ENCODE results near the gene SLC39A11.

Gene SLC39A11

GRCh38 chr17:72887917-72888316, 204.6 kb downstream of the SLC39A11 start:
- no peaks in the 10 kb centered on the region for H3K27me3 ChIP-seq (ENCODE audit: control insufficient read depth in 2 of 2, insufficient read depth in 2 of 2, low read length in 2 of 2)
- no peak overlapping the region for H3K9ac ChIP-seq (ENCODE audit: low read depth in 1 of 2, low read length in 2 of 2)
- no peaks in the 10 kb centered on the region for H3K36me3 ChIP-seq (ENCODE audit: control insufficient read depth in 2 of 2, insufficient read depth in 2 of 2, low read length in 2 of 2)
- H3K9me3 ChIP-seq (ENCODE audit: control insufficient read depth in 2 of 2, low read length in 2 of 2): no peaks in the 10 kb centered on the region
- no peak overlapping the region for H3K27ac ChIP-seq (ENCODE audit: low read depth in 2 of 2, low read length in 2 of 2)
- no peak overlapping the region for H3K4me3 ChIP-seq (ENCODE audit: low read length in 2 of 2)
- no peaks in the 10 kb centered on the region for H3K4me1 ChIP-seq (ENCODE audit: control insufficient read depth in 2 of 2, insufficient read depth in 2 of 2, low read length in 2 of 2)

GRCh38 chr17:72887322-72887721, 205.2 kb downstream of the SLC39A11 start:
- Histone ChIP-seq H3K4me1 (ENCODE audit: control insufficient read depth in 2 of 2, insufficient read depth in 2 of 2, low read length in 2 of 2) (no peaks in the 10 kb centered on the region), H3K9ac (ENCODE audit: low read depth in 1 of 2, low read length in 2 of 2) (no peak overlapping the region), H3K27ac (ENCODE audit: low read depth in 2 of 2, low read length in 2 of 2) (no peak overlapping the region), H3K27me3 (ENCODE audit: control insufficient read depth in 2 of 2, insufficient read depth in 2 of 2, low read length in 2 of 2) (no peaks in the 10 kb centered on the region), H3K36me3 (ENCODE audit: control insufficient read depth in 2 of 2, insufficient read depth in 2 of 2, low read length in 2 of 2) (no peaks in the 10 kb centered on the region), H3K9me3 (ENCODE audit: control insufficient read depth in 2 of 2, low read length in 2 of 2) (no peaks in the 10 kb centered on the region), H3K4me3 (ENCODE audit: low read length in 2 of 2) (no peak overlapping the region)

GRCh38 chr17:72886622-72887021, 205.9 kb downstream of the SLC39A11 start:
- H3K4me1 ChIP-seq (ENCODE audit: control insufficient read depth in 2 of 2, insufficient read depth in 2 of 2, low read length in 2 of 2): no peaks in the 10 kb centered on the region
- no peaks in the 10 kb centered on the region for H3K36me3 ChIP-seq (ENCODE audit: control insufficient read depth in 2 of 2, insufficient read depth in 2 of 2, low read length in 2 of 2)
- H3K27me3 ChIP-seq (ENCODE audit: control insufficient read depth in 2 of 2, insufficient read depth in 2 of 2, low read length in 2 of 2): no peaks in the 10 kb centered on the region
- no peaks in the 10 kb centered on the region for H3K9me3 ChIP-seq (ENCODE audit: control insufficient read depth in 2 of 2, low read length in 2 of 2)
- no peak overlapping the region for H3K27ac ChIP-seq (ENCODE audit: low read depth in 2 of 2, low read length in 2 of 2)
- H3K4me3 ChIP-seq (ENCODE audit: low read length in 2 of 2): no peak overlapping the region
- no peak overlapping the region for H3K9ac ChIP-seq (ENCODE audit: low read depth in 1 of 2, low read length in 2 of 2)

- no peaks in the 10 kb centered on the region for H3K27me3 ChIP-seq (ENCODE audit: control insufficient read depth in 2 of 2, insufficient read depth in 2 of 2, low read length in 2 of 2)
- peaks cover 5 to 6% of the 10 kb centered on the region in 2 donors for H3K9me3 ChIP-seq (ENCODE audit: control insufficient read depth in 2 of 2, low read length in 2 of 2)
- no peak overlapping the region for H3K27ac ChIP-seq (ENCODE audit: low read depth in 2 of 2, low read length in 2 of 2)
- no peaks in the 10 kb centered on the region for H3K4me1 ChIP-seq (ENCODE audit: control insufficient read depth in 2 of 2, insufficient read depth in 2 of 2, low read length in 2 of 2)
- H3K4me3 ChIP-seq (ENCODE audit: low read length in 2 of 2): no peak overlapping the region
- H3K36me3 ChIP-seq (ENCODE audit: control insufficient read depth in 2 of 2, insufficient read depth in 2 of 2, low read length in 2 of 2): peaks cover 0 to 5% of the 10 kb centered on the region in 2 donors
- H3K9ac ChIP-seq (ENCODE audit: low read depth in 1 of 2, low read length in 2 of 2): no peak overlapping the region
Measured at GRCh38 chr17:72884066-72884465, 208.4 kb downstream of the SLC39A11 start.

DNA sequence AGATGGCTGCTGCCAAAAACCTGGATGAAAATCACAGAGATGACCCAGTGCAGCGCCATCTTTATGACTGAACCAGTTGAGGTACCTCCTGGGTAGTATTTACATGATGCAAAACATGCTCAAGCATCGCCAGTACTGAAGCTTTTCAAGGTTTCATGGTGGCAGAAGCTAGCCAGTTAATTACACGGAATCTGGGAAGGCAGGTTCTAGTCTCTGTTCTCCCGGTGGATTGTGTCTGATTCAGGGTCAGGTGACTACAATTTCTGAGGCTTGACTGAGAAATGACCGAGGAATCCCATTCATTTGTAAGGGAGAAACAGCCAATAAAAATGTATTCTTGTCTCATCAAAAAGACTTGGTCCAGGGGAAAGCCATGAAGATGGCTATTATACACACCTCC, 209.1 kb downstream of the SLC39A11 start:
- Histone ChIP-seq H3K4me3 (ENCODE audit: low read length in 2 of 2) (no peak overlapping the region), H3K27me3 (ENCODE audit: control insufficient read depth in 2 of 2, insufficient read depth in 2 of 2, low read length in 2 of 2) (no peaks in the 10 kb centered on the region), H3K27ac (ENCODE audit: low read depth in 2 of 2, low read length in 2 of 2) (no peak overlapping the region), H3K9ac (ENCODE audit: low read depth in 1 of 2, low read length in 2 of 2) (no peak overlapping the region), H3K9me3 (ENCODE audit: control insufficient read depth in 2 of 2, low read length in 2 of 2) (peaks cover 5 to 6% of the 10 kb centered on the region in 2 donors), H3K36me3 (ENCODE audit: control insufficient read depth in 2 of 2, insufficient read depth in 2 of 2, low read length in 2 of 2) (peaks cover 0 to 5% of the 10 kb centered on the region in 2 donors), H3K4me1 (ENCODE audit: control insufficient read depth in 2 of 2, insufficient read depth in 2 of 2, low read length in 2 of 2) (no peaks in the 10 kb centered on the region)

- Histone ChIP-seq H3K4me3 (ENCODE audit: low read length in 2 of 2) (no peak overlapping the region), H3K36me3 (ENCODE audit: control insufficient read depth in 2 of 2, insufficient read depth in 2 of 2, low read length in 2 of 2) (peaks cover 2 to 5% of the 10 kb centered on the region in 2 donors), H3K9me3 (ENCODE audit: control insufficient read depth in 2 of 2, low read length in 2 of 2) (peaks cover 5 to 6% of the 10 kb centered on the region in 2 donors), H3K4me1 (ENCODE audit: control insufficient read depth in 2 of 2, insufficient read depth in 2 of 2, low read length in 2 of 2) (no peaks in the 10 kb centered on the region), H3K9ac (ENCODE audit: low read depth in 1 of 2, low read length in 2 of 2) (no peak overlapping the region), H3K27me3 (ENCODE audit: control insufficient read depth in 2 of 2, insufficient read depth in 2 of 2, low read length in 2 of 2) (no peaks in the 10 kb centered on the region), H3K27ac (ENCODE audit: low read depth in 2 of 2, low read length in 2 of 2) (no peak overlapping the region)
Measured at GRCh38 chr17:72882426-72882825, 210.1 kb downstream of the SLC39A11 start.

- H3K9me3 ChIP-seq (ENCODE audit: control insufficient read depth in 2 of 2, low read length in 2 of 2): peaks cover 12 to 16% of the 10 kb centered on the region in 2 donors
- H3K27ac ChIP-seq (ENCODE audit: low read depth in 2 of 2, low read length in 2 of 2): no peak overlapping the region
- H3K36me3 ChIP-seq (ENCODE audit: control insufficient read depth in 2 of 2, insufficient read depth in 2 of 2, low read length in 2 of 2): peaks cover 2 to 8% of the 10 kb centered on the region in 2 donors
- no peak overlapping the region for H3K4me3 ChIP-seq (ENCODE audit: low read length in 2 of 2)
- no peaks in the 10 kb centered on the region for H3K27me3 ChIP-seq (ENCODE audit: control insufficient read depth in 2 of 2, insufficient read depth in 2 of 2, low read length in 2 of 2)
- H3K4me1 ChIP-seq (ENCODE audit: control insufficient read depth in 2 of 2, insufficient read depth in 2 of 2, low read length in 2 of 2): no peaks in the 10 kb centered on the region
- no peak overlapping the region for H3K9ac ChIP-seq (ENCODE audit: low read depth in 1 of 2, low read length in 2 of 2)
Measured at GRCh38 chr17:72879877-72880276, 212.6 kb downstream of the SLC39A11 start.

DNA sequence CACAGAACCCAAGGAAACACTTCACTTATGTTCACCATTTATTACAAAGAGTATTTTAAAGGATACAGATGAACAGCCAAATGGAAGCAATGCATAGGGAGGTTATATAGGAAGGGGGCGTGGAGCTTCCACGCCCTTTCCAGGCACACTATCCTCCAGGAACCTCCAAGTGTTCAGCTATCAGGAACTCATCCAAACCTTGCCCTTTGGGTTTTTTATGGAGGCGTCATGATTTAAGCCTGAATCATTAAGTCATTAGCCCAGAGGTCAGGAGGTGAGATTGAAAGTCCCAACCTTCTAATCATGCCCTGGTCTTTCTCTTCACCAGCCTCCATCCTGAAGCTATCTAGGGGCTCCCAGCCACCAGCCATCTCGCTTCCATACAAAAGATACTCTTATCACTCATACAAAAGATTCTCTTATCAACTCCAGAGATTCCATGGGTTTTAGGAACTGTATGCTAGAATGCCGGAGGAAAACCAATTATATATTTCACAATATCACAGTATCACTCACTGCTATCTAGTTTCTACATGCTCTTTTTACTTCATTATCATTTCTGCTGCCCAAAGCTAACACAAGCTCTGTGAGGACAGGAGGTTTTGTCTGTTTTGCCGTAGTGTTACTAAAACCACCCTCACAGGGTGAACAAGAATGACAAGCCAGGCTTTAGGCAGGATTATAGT, 213.4 kb downstream of the SLC39A11 start:
- no peaks in the 10 kb centered on the region for H3K27me3 ChIP-seq (ENCODE audit: control insufficient read depth in 2 of 2, insufficient read depth in 2 of 2, low read length in 2 of 2)

GRCh38 chr17:72877348-72877747, 215.1 kb downstream of the SLC39A11 start:
- H3K27me3 ChIP-seq (ENCODE audit: control insufficient read depth in 2 of 2, insufficient read depth in 2 of 2, low read length in 2 of 2): no peaks in the 10 kb centered on the region
- H3K4me3 ChIP-seq (ENCODE audit: low read length in 2 of 2): no peak overlapping the region
- H3K4me1 ChIP-seq (ENCODE audit: control insufficient read depth in 2 of 2, insufficient read depth in 2 of 2, low read length in 2 of 2): no peaks in the 10 kb centered on the region
- no peak overlapping the region for H3K9ac ChIP-seq (ENCODE audit: low read depth in 1 of 2, low read length in 2 of 2)
- H3K36me3 ChIP-seq (ENCODE audit: control insufficient read depth in 2 of 2, insufficient read depth in 2 of 2, low read length in 2 of 2): peaks cover 5 to 8% of the 10 kb centered on the region in 2 donors
- H3K9me3 ChIP-seq (ENCODE audit: control insufficient read depth in 2 of 2, low read length in 2 of 2): peaks cover 12 to 16% of the 10 kb centered on the region in 2 donors
- H3K27ac ChIP-seq (ENCODE audit: low read depth in 2 of 2, low read length in 2 of 2): no peak overlapping the region

More for the DNA sequence above, 213.4 kb downstream of the SLC39A11 start:
- Histone ChIP-seq H3K36me3 (ENCODE audit: control insufficient read depth in 2 of 2, insufficient read depth in 2 of 2, low read length in 2 of 2) (peaks cover 4 to 8% of the 10 kb centered on the region in 2 donors), H3K27ac (ENCODE audit: low read depth in 2 of 2, low read length in 2 of 2) (no peak overlapping the region), H3K9me3 (ENCODE audit: control insufficient read depth in 2 of 2, low read length in 2 of 2) (peaks cover 12 to 16% of the 10 kb centered on the region in 2 donors), H3K9ac (ENCODE audit: low read depth in 1 of 2, low read length in 2 of 2) (no peak overlapping the region), H3K4me1 (ENCODE audit: control insufficient read depth in 2 of 2, insufficient read depth in 2 of 2, low read length in 2 of 2) (no peaks in the 10 kb centered on the region), H3K4me3 (ENCODE audit: low read length in 2 of 2) (no peak overlapping the region)

- Histone ChIP-seq H3K36me3 (ENCODE audit: control insufficient read depth in 2 of 2, insufficient read depth in 2 of 2, low read length in 2 of 2) (peaks cover 5 to 8% of the 10 kb centered on the region in 2 donors), H3K4me1 (ENCODE audit: control insufficient read depth in 2 of 2, insufficient read depth in 2 of 2, low read length in 2 of 2) (no peaks in the 10 kb centered on the region), H3K27me3 (ENCODE audit: control insufficient read depth in 2 of 2, insufficient read depth in 2 of 2, low read length in 2 of 2) (no peaks in the 10 kb centered on the region), H3K27ac (ENCODE audit: low read depth in 2 of 2, low read length in 2 of 2) (no peak overlapping the region), H3K4me3 (ENCODE audit: low read length in 2 of 2) (no peak overlapping the region), H3K9ac (ENCODE audit: low read depth in 1 of 2, low read length in 2 of 2) (no peak overlapping the region), H3K9me3 (ENCODE audit: control insufficient read depth in 2 of 2, low read length in 2 of 2) (peaks cover 12 to 16% of the 10 kb centered on the region in 2 donors)
Measured at GRCh38 chr17:72876413-72876812, 216.1 kb downstream of the SLC39A11 start.

Measured in mucosa of rectum (tissue), 2 donors.